Keratinocyte (primary cell): ENCODE data around the gene AFAP1L2. TPM values are rescaled to one million over a fixed set of nuclear protein-coding genes. Genes with fewer than 3 reads are reported as not detected.

Source experiments
- DNase-seq: peaks from one replicate; pipeline ENCODE4 v3.0.0-alpha.2; 2011; ENCODE audit warnings: low read depth, missing footprints, low spot score
- FAIRE-seq: peaks from 2 replicates; lab custom pipeline; 2011; peaks lifted over from hg19 to GRCh38; lab: Jason Lieb, UNC
- H2AFZ ChIP-seq: 2 replicates; pipeline ENCODE4 v1.6.0; 2012; ENCODE audit warnings: low read length, control low read depth, inconsistent platforms; ENCODE audit not compliant: control insufficient read depth
- H3K27ac ChIP-seq: 2 replicates; pipeline ENCODE4 v1.5.1; 2011; ENCODE audit warnings: low read length; ENCODE audit not compliant: control insufficient read depth, insufficient read depth
- H3K27me3 ChIP-seq: 3 replicates; pipeline ENCODE4 v1.6.0; 2011; ENCODE audit warnings: low read length; ENCODE audit not compliant: control insufficient read depth, insufficient read depth; ENCODE audit errors: extremely low read depth
- H3K36me3 ChIP-seq, 2 experiments: 2 replicates in 1 of 2; 3 replicates in 1 of 2; pipeline ENCODE4 v1.5.1; 2011; ENCODE audit warnings: low read length in 2 of 2, mild to moderate bottlenecking in 1 of 2; ENCODE audit not compliant: control insufficient read depth in 2 of 2, insufficient read depth in 2 of 2; ENCODE audit errors: extremely low read depth in 1 of 2
- H3K4me1 ChIP-seq: 3 replicates; pipeline ENCODE4 v1.5.1; 2011; ENCODE audit warnings: low read length; ENCODE audit not compliant: control insufficient read depth, insufficient read depth; ENCODE audit errors: extremely low read depth
- H3K4me2 ChIP-seq: 3 replicates; pipeline ENCODE4 v1.6.0; 2011; ENCODE audit warnings: low read depth, low read length; ENCODE audit not compliant: control insufficient read depth, insufficient read depth; ENCODE audit errors: extremely low read depth
- H3K4me3 ChIP-seq, 3 experiments: fragments of 200-600 bp in 1 of 3; sonication (generic) in 1 of 3; 2 replicates in 2 of 3; 3 replicates in 1 of 3; pipeline ENCODE4 v1.5.1; 2011 to 2016; ENCODE audit warnings: low read length in 3 of 3, mild to moderate bottlenecking in 3 of 3, control low read depth in 2 of 3, inconsistent platforms in 1 of 3, low read depth in 1 of 3, mixed read lengths in 1 of 3, mixed run types in 1 of 3, moderate library complexity in 1 of 3; ENCODE audit not compliant: control insufficient read depth in 2 of 3, insufficient read depth in 2 of 3; ENCODE audit errors: extremely low read depth in 1 of 3
- H3K79me2 ChIP-seq: 2 replicates; pipeline ENCODE4 v1.6.0; 2012; ENCODE audit warnings: low read length; ENCODE audit not compliant: control insufficient read depth, insufficient read depth
- H3K9ac ChIP-seq: 3 replicates; pipeline ENCODE4 v1.6.0; 2011; ENCODE audit warnings: low read length; ENCODE audit not compliant: control insufficient read depth, insufficient read depth; ENCODE audit errors: extremely low read depth
- H3K9me1 ChIP-seq: 3 replicates; pipeline ENCODE4 v1.6.0; 2011; ENCODE audit warnings: low read length; ENCODE audit not compliant: control insufficient read depth, insufficient read depth; ENCODE audit errors: extremely low read depth
- H3K9me3 ChIP-seq: 2 replicates; pipeline ENCODE4 v1.5.1; 2012; ENCODE audit warnings: low read depth, low read length; ENCODE audit not compliant: control insufficient read depth
- H4K20me1 ChIP-seq: 3 replicates; pipeline ENCODE4 v1.6.0; 2011; ENCODE audit warnings: low read length; ENCODE audit not compliant: control insufficient read depth, insufficient read depth; ENCODE audit errors: extremely low read depth
- CTCF ChIP-seq, 3 experiments: IDR thresholded peaks in 1 of 3; conservative IDR thresholded peaks in 1 of 3; optimal IDR thresholded peaks in 1 of 3; 2 replicates in 2 of 3; 3 replicates in 1 of 3; pipeline versions ENCODE3 to v1.5.1; 2011; ENCODE audit warnings: low read length in 3 of 3, mild to moderate bottlenecking in 3 of 3, moderate library complexity in 2 of 3, control low read depth in 1 of 3, inconsistent platforms in 1 of 3; ENCODE audit not compliant: insufficient read depth in 2 of 3; ENCODE audit errors: extremely low read depth in 1 of 3
- EZH2 ChIP-seq: IDR thresholded peaks from one replicate; pipeline ENCODE4 v1.6.1; 2012; ENCODE audit warnings: inconsistent platforms, mild to moderate bottlenecking, low read length, moderate library complexity
- dilution Hi-C: fragments of 300-500 bp; cut with MboI; formaldehyde crosslinking; loops from one replicate; pipeline ENCODE4 v1.7.0; 2020; ENCODE audit warnings: low sequenced_read_pairs; ENCODE audit not compliant: extremely low pct_ligation_motif_present
- polyA plus RNA-seq, 5 experiments: library from polyadenylated mRNA; depleted of rRNA in 3 of 5; stranded (reverse) in 3 of 5; stranded (forward) in 1 of 5; unstranded in 1 of 5; fragments of >200 nt; gene quantifications; 1 replicate in 1 of 5; 2 replicates in 3 of 5; 3 replicates in 1 of 5; pipeline versions ENCODE4 v1.2.1 to v1.2.3, GENCODE V29; 2011 to 2012; ENCODE audit warnings: missing spikeins in 2 of 5, low read depth in 1 of 5, low replicate concordance in 1 of 5

AFAP1L2 gene
- polyA plus RNA-seq, 1 donor (not counting 4 experiments of a cell fraction or from before 2014, with no cell fraction given), result 40.4 TPM

- TF ChIP-seq CTCF (optimal IDR thresholded peaks at IDR 0.05 in 1 of 3, IDR thresholded peaks at IDR 0.05 in 1 of 3, conservative IDR thresholded peaks at IDR 0.05 in 1 of 3; ENCODE audit: extremely low read depth in 1 of 3, insufficient read depth in 2 of 3, low read length in 3 of 3) (no peak), EZH2 (no peak)
- dilution Hi-C loops, result no loop called here
Measured at GRCh38 chr10:114429581-114430335, 25.5 kb upstream of the AFAP1L2 start.

GRCh38 chr10:114427124-114427852, 23.0 kb upstream of the AFAP1L2 start:
- DNase-seq (no peak), FAIRE-seq (no peak)
- Histone ChIP-seq H3K9me1 (no peaks in the 10 kb centered on the region), H3K4me3 (no peak overlapping the region), H3K9ac (no peak overlapping the region), H3K36me3 (peaks cover 0 to 4% of the 10 kb centered on the region in 2 experiments), H3K4me2 (no peak overlapping the region), H3K4me1 (peaks cover 16% of the 10 kb centered on the region), H4K20me1 (no peaks in the 10 kb centered on the region), H3K79me2 (no peaks in the 10 kb centered on the region), H3K9me3 (no peaks in the 10 kb centered on the region), H3K27me3 (no peaks in the 10 kb centered on the region), H3K27ac (no peak overlapping the region), H2AFZ (no peak overlapping the region)
- no peak for TF ChIP-seq EZH2
- peak in 1 of 3 experiments; percentile 1 for TF ChIP-seq CTCF (optimal IDR thresholded peaks at IDR 0.05 in 1 of 3, IDR thresholded peaks at IDR 0.05 in 1 of 3, conservative IDR thresholded peaks at IDR 0.05 in 1 of 3; ENCODE audit: extremely low read depth in 1 of 3, insufficient read depth in 2 of 3, low read length in 3 of 3)
- dilution Hi-C loops, result no loop called here

More at GRCh38 chr10:114429581-114430335, 25.5 kb upstream of the AFAP1L2 start:
- H3K4me1 ChIP-seq, result peaks cover 16% of the 10 kb centered on the region
- no peaks in the 10 kb centered on the region for H3K27me3 ChIP-seq
- H3K4me2 ChIP-seq, result no peak overlapping the region
- FAIRE-seq (peak; percentile 20), DNase-seq (no peak)
- H4K20me1 ChIP-seq, result no peaks in the 10 kb centered on the region
- peaks cover 4% of the 10 kb centered on the region in 2 experiments for H3K36me3 ChIP-seq
- no peak overlapping the region for H3K4me3 ChIP-seq
- no peaks in the 10 kb centered on the region for H3K9me1 ChIP-seq
- H3K27ac ChIP-seq, result no peak overlapping the region
- no peaks in the 10 kb centered on the region for H3K9me3 ChIP-seq
- H2AFZ ChIP-seq, result no peak overlapping the region
- H3K9ac ChIP-seq, result no peak overlapping the region
- H3K79me2 ChIP-seq, result no peaks in the 10 kb centered on the region
